Measurements from ENCODE around the gene HSBP1L1. TPM values are rescaled to one million over a fixed set of nuclear protein-coding genes. Genes with fewer than 3 reads are reported as not detected.
"Not testable (repeated sequence)": the region's sequence is repeated elsewhere in the genome, so short reads cannot be mapped to it uniquely, and the experiment has no call there.

HSBP1L1 gene
- total RNA-seq, 4 donors from 2014 or later = 25.0 to 45.7 (median 41.5) TPM

- H3K4me3 ChIP-seq = no peak overlapping the region
- WGBS = 97% methylated on average over 2 of the region's 2 CpGs
- H3K9me3 ChIP-seq = no peaks in the 10 kb centered on the region
- H3K27ac ChIP-seq = no peak overlapping the region
- H3K27me3 ChIP-seq = no peaks in the 10 kb centered on the region
- H3K4me1 ChIP-seq = peaks cover 43% of the 10 kb centered on the region
- no peaks in the 10 kb centered on the region for H3K36me3 ChIP-seq
- no peak for DNase-seq (ENCODE audit: low spot score in 2 of 2)
- no peak for TF ChIP-seq POLR2A (IDR thresholded peaks at IDR 0.05)
- TF ChIP-seq POLR2AphosphoS5 (IDR thresholded peaks at IDR 0.05) = no peak
- TF ChIP-seq EP300 (IDR thresholded peaks at IDR 0.05) = no peak
- no peak for TF ChIP-seq CTCF (IDR thresholded peaks at IDR 0.05)
Observed at GRCh38 chr18:79958981-79959380, 5.5 kb upstream of the HSBP1L1 start.

GRCh38 chr18:79960161-79960801 lies 4.2 kb upstream of the HSBP1L1 start:
- 17% methylated on average over 12 of the region's 12 CpGs for WGBS
- DNase-seq (ENCODE audit: low spot score in 2 of 2); H3K9me3 ChIP-seq; H3K36me3 ChIP-seq; H3K4me3 ChIP-seq; H3K27me3 ChIP-seq: not testable (repeated sequence)
- Histone ChIP-seq H3K27ac (peak overlapping the region; percentile 70), H3K4me1 (peaks cover 46% of the 10 kb centered on the region)

GRCh38 chr18:79960921-79961526 lies 3.4 kb upstream of the HSBP1L1 start:
- TF ChIP-seq POLR2AphosphoS5 (IDR thresholded peaks at IDR 0.05) = no peak
- TF ChIP-seq EP300 (IDR thresholded peaks at IDR 0.05) = no peak
- no peak for TF ChIP-seq POLR2A (IDR thresholded peaks at IDR 0.05)
- TF ChIP-seq CTCF (IDR thresholded peaks at IDR 0.05) = no peak
- Histone ChIP-seq H3K9me3 (no peaks in the 10 kb centered on the region), H3K27ac (peak overlapping the region; percentile 70), H3K4me3 (no peak overlapping the region), H3K27me3 (no peaks in the 10 kb centered on the region), H3K36me3 (no peaks in the 10 kb centered on the region), H3K4me1 (peaks cover 49% of the 10 kb centered on the region)
- WGBS = 90% methylated on average over 16 of the region's 16 CpGs
- no peak for DNase-seq (ENCODE audit: low spot score in 2 of 2)

- no peak for DNase-seq (ENCODE audit: low spot score in 2 of 2)
- WGBS = 72% methylated on average over 14 of the region's 29 CpGs
- H3K4me1 ChIP-seq = peaks cover 49% of the 10 kb centered on the region
Observed at GRCh38 chr18:79961527-79962291, 2.7 kb upstream of the HSBP1L1 start.

GRCh38 chr18:79962311-79962710 lies 2.1 kb upstream of the HSBP1L1 start:
- DNase-seq (ENCODE audit: low spot score in 2 of 2) = peak in 1 of 2 donors; percentile 64
- WGBS = 54% methylated on average over 10 of the region's 10 CpGs
- Histone ChIP-seq H3K36me3 (no peaks in the 10 kb centered on the region), H3K4me1 (peaks cover 49% of the 10 kb centered on the region), H3K27ac (peak overlapping the region; percentile 70), H3K27me3 (no peaks in the 10 kb centered on the region), H3K4me3 (no peak overlapping the region), H3K9me3 (no peaks in the 10 kb centered on the region)
- no peak for TF ChIP-seq POLR2A (IDR thresholded peaks at IDR 0.05)
- no peak for TF ChIP-seq EP300 (IDR thresholded peaks at IDR 0.05)
- no peak for TF ChIP-seq CTCF (IDR thresholded peaks at IDR 0.05)
- TF ChIP-seq POLR2AphosphoS5 (IDR thresholded peaks at IDR 0.05) = no peak

More at GRCh38 chr18:79961527-79962291, 2.7 kb upstream of the HSBP1L1 start:
- H3K4me3 ChIP-seq = no peak overlapping the region
- H3K9me3 ChIP-seq = no peaks in the 10 kb centered on the region
- no peak for TF ChIP-seq POLR2A (IDR thresholded peaks at IDR 0.05)
- no peaks in the 10 kb centered on the region for H3K27me3 ChIP-seq
- H3K27ac ChIP-seq = peak overlapping the region; percentile 70
- H3K36me3 ChIP-seq = no peaks in the 10 kb centered on the region
